Neural progenitor cell (in vitro differentiated cells): Measurements from ENCODE around the gene S100A4.

Source experiments
- CTCF ChIP-seq: fragments of 200-600 bp; sonication (generic); IDR thresholded peaks from 2 replicates; pipeline ENCODE4 v1.5.1; 2017; ENCODE audit warnings: antibody characterized with exemption, mild to moderate bottlenecking
- EZH2phosphoT487 ChIP-seq: fragments of 200-600 bp; sonication (generic); IDR thresholded peaks from 2 replicates; pipeline ENCODE4 v1.6.1; 2017; ENCODE audit warnings: antibody characterized with exemption

- TF ChIP-seq CTCF (no peak), EZH2phosphoT487 (no peak)
These were observed 39.4 kb upstream of the S100A4 start for GRCh38 chr1:153585006-153585405.
